ENCODE measurements around the gene S100A9.

S100A9 gene

GRCh38 chr1:153395136-153395685, 37.6 kb downstream of the S100A9 start:
- Histone ChIP-seq H3K79me2 (ENCODE audit: control insufficient read depth, low read length) (no peaks in the 10 kb centered on the region), H3K9me2 (replicated peaks; ENCODE audit: control insufficient read depth, low read length) (no peaks in the 10 kb centered on the region)

GRCh38 chr1:153395776-153396175, 38.1 kb downstream of the S100A9 start:
- Histone ChIP-seq H3K27ac (ENCODE audit: low read depth, low read length) (no peak overlapping the region), H3K4me2 (ENCODE audit: low read length) (no peak overlapping the region), H3K9me2 (replicated peaks; ENCODE audit: control insufficient read depth, low read length) (no peaks in the 10 kb centered on the region), H3K27me3 (ENCODE audit: control insufficient read depth, low read length) (no peaks in the 10 kb centered on the region), H3K9me3 (ENCODE audit: control insufficient read depth, insufficient read depth, low read length) (no peaks in the 10 kb centered on the region), H3K4me3 (ENCODE audit: low read length) (no peak overlapping the region), H3K36me3 (ENCODE audit: control insufficient read depth, low read length) (no peaks in the 10 kb centered on the region), H4K20me1 (ENCODE audit: control insufficient read depth, insufficient read depth, low read depth, low read length) (no peaks in the 10 kb centered on the region), H3K4me1 (ENCODE audit: control insufficient read depth, low read length) (no peaks in the 10 kb centered on the region), H3F3A (ENCODE audit: control insufficient read depth, insufficient read depth) (no peaks in the 10 kb centered on the region), H3K79me2 (ENCODE audit: control insufficient read depth, low read length) (no peaks in the 10 kb centered on the region)
- TF ChIP-seq EZH2phosphoT487 (IDR thresholded peaks at IDR 0.05; ENCODE audit: borderline replicate concordance, low read length) = no peak
- no peak for TF ChIP-seq CTCF (IDR thresholded peaks at IDR 0.05; ENCODE audit: low read depth, low read length, poor library complexity, severe bottlenecking)

More at GRCh38 chr1:153395136-153395685, 37.6 kb downstream of the S100A9 start:
- TF ChIP-seq CTCF (IDR thresholded peaks at IDR 0.05; ENCODE audit: low read depth, low read length, poor library complexity, severe bottlenecking) = no peak
- TF ChIP-seq EZH2phosphoT487 (IDR thresholded peaks at IDR 0.05; ENCODE audit: borderline replicate concordance, low read length) = no peak
- Histone ChIP-seq H3K4me3 (ENCODE audit: low read length) (no peak overlapping the region), H3K27me3 (ENCODE audit: control insufficient read depth, low read length) (no peaks in the 10 kb centered on the region), H3K36me3 (ENCODE audit: control insufficient read depth, low read length) (no peaks in the 10 kb centered on the region), H3K27ac (ENCODE audit: low read depth, low read length) (no peak overlapping the region), H3F3A (ENCODE audit: control insufficient read depth, insufficient read depth) (no peaks in the 10 kb centered on the region), H3K9me3 (ENCODE audit: control insufficient read depth, insufficient read depth, low read length) (no peaks in the 10 kb centered on the region), H3K4me1 (ENCODE audit: control insufficient read depth, low read length) (no peaks in the 10 kb centered on the region), H4K20me1 (ENCODE audit: control insufficient read depth, insufficient read depth, low read depth, low read length) (no peaks in the 10 kb centered on the region), H3K4me2 (ENCODE audit: low read length) (no peak overlapping the region)

- no peaks in the 10 kb centered on the region for H4K20me1 ChIP-seq (ENCODE audit: control insufficient read depth, insufficient read depth, low read depth, low read length)
- H3K27ac ChIP-seq (ENCODE audit: low read depth, low read length) = no peak overlapping the region
- no peaks in the 10 kb centered on the region for H3K4me1 ChIP-seq (ENCODE audit: control insufficient read depth, low read length)
- no peaks in the 10 kb centered on the region for H3K9me2 ChIP-seq (replicated peaks; ENCODE audit: control insufficient read depth, low read length)
- no peaks in the 10 kb centered on the region for H3F3A ChIP-seq (ENCODE audit: control insufficient read depth, insufficient read depth)
- TF ChIP-seq CTCF (IDR thresholded peaks at IDR 0.05; ENCODE audit: low read depth, low read length, poor library complexity, severe bottlenecking) (no peak), EZH2phosphoT487 (IDR thresholded peaks at IDR 0.05; ENCODE audit: borderline replicate concordance, low read length) (no peak)
- H3K36me3 ChIP-seq (ENCODE audit: control insufficient read depth, low read length) = no peaks in the 10 kb centered on the region
- H3K79me2 ChIP-seq (ENCODE audit: control insufficient read depth, low read length) = no peaks in the 10 kb centered on the region
- H3K27me3 ChIP-seq (ENCODE audit: control insufficient read depth, low read length) = no peaks in the 10 kb centered on the region
- H3K9me3 ChIP-seq (ENCODE audit: control insufficient read depth, insufficient read depth, low read length) = no peaks in the 10 kb centered on the region
- H3K4me2 ChIP-seq (ENCODE audit: low read length) = no peak overlapping the region
- H3K4me3 ChIP-seq (ENCODE audit: low read length) = no peak overlapping the region
These were observed 38.8 kb downstream of the S100A9 start for GRCh38 chr1:153396461-153396860.

Data from DOHH2 (cell line).